NCI-H748 treated with DMSO at 0.1 percent for 48 hours (cell line): ENCODE results near the gene DPY19L3.
"Not testable (repeated sequence)": the region's sequence is repeated elsewhere in the genome, so short reads cannot be mapped to it uniquely, and the experiment has no call there.

Experiments
- DNase-seq: peaks from one replicate; lab custom pipeline; 2025; lab: John Stamatoyannopoulos, UW

The DPY19L3 gene

DNA sequence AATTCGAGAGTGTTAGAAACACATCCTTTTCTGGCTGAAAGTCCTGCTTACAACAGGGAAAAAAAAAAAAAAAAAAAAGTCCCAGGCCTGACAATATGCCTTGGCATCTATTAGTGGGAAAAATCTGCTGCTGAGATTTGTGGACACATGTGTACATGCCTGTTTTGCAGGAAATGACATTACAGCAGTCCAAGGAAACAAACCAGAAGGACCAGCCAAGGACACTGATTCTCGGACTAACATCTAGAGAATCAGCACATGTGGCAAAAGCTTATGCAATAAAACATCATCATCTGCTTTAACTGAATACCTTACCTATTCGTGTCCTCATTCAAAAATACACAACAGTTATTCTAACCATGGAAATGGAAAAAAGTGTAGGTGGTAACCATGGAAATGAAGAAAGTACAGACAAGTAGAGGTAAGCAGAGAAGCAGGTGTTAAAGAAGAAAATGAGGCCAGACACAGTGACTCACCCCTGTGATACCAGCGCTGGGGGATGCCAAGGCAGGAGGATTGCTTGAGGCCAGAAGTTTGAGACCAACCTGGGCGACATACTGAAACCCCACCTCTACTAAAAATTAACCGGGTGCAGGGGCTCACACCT, 9.4 kb upstream of the DPY19L3 start:
- DNase-seq = no peak

DNA sequence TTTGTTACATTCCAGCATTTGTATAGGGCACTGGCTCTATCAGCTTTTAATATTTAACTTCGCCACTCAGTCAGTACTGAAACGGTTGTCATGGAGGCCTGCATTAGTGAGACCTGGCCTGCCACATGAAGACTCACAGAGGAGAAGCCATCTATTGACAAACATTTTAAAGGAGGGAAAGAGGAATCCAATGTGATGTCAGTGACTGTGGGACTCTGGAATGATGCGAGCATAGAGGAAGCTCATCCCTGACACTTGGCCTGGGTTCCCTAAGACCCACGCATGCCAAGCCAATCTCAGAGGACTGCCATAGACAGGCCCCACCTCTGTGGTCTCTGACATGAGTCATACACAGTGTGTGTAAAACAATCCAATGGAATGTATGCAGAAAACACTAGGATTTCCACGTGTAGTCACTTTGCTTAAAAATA, 7.9 kb upstream of the DPY19L3 start:
- DNase-seq = no peak

DNA sequence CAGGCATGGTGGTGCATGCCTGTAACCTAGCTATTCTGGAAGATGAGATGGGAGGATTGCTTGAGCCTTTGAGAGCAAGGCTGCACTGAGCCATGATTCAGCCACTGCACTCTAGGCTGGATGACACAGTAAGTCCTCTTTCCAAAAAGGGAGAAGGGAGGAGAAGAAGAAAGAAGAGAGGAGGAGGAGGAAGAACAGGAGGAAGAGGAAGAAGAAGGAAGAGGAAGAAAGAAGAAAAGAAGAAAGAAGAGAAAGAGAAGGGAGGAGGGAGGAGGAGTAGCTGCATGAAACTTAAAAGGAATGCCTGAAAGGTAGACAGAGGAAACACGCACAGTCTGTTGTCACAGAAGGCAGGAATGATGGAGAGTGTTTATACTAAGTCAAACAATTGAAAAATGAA, 3.6 kb upstream of the DPY19L3 start:
- DNase-seq = no peak

DNA sequence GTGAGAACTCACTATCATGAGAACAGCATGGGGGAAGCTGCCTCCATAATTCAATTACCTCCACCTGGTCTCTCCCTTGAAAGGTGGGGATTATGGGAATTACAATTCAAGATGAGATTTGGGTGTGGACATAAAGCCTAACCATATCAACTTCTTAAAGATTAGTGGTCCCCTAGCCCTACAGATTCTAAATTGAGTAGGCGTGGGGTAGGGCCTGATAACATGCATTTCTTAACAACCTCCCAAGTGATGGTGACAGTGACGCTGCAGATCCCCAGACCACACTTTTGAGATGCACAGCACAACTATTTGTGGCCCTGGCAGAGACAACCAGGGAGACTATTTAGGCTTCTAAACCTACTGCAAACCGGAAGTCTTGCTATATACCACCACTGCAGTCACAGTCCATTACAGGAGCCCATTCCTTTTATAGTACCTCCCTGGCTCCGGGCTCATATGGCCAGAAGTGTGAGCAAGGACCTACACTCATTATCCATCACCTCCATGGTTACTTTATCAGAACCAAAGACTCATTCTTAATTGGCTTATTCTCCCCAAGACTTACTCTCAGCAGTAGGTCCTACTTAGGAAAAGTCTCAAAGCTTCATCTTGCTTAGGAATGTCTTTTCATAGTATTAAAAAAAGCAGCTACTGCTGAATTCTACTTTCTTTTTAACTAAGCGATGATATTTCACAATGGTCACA, 2.1 kb upstream of the DPY19L3 start:
- DNase-seq = no peak

DNA sequence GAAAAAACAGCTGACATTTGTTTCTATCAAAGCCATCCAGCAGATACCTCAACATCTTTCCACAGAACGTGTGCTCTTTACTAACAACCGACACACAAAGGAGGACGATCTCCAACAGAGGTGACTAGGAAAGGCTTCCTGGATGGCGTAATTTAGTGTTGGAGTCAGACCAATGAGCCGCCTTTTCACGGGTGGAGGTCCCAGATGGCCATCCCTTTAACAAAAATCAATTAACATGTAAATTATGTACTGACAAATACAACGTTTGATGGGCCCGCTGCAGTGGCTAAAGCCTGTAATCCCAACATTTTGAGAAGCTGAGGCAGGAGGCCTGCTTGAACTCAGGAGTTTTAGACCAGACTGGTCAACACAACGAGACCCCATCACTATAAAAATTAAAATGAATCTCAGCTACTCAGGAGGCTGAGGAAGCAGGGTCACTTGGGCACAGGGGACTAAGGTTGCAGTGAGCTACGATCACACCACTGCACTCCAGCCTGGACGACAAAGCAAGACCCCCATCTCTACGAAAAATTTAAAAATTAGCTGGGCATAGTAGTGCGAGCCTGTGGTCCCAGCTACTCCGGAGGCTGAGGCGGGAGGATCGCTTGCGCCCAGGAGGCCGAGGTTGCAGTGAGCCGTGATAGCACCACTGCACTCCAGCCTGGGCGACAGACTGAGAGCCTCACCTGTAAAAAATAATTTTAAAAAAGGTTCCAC, 1.2 kb upstream of the DPY19L3 start:
- no peak for DNase-seq

DNA sequence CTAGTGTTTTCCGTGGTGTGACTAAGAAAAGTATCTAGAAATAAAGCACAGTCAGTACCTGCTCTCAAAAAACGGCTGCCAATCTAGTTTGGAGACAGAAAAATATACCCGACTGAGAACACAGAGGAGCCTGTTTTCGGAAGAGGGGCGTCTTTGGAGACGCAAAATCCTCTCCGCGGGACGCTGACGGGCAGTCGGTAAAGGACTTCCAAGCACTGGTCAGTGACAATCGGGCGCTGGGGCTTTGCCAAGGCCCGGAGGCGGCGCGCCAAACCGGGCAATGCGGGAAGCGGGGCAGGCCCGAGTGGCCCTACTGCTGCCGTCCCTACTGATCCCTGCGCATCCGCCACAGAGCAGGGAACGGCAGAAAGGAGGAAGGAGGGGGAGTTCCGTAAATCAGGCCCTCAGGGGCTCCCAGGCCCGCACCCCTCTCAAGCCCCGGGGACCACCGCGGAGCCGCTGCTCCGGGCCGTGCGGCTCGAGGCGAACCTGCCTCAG, 588 bp upstream of the DPY19L3 start:
- DNase-seq = peak; percentile 72

DNA sequence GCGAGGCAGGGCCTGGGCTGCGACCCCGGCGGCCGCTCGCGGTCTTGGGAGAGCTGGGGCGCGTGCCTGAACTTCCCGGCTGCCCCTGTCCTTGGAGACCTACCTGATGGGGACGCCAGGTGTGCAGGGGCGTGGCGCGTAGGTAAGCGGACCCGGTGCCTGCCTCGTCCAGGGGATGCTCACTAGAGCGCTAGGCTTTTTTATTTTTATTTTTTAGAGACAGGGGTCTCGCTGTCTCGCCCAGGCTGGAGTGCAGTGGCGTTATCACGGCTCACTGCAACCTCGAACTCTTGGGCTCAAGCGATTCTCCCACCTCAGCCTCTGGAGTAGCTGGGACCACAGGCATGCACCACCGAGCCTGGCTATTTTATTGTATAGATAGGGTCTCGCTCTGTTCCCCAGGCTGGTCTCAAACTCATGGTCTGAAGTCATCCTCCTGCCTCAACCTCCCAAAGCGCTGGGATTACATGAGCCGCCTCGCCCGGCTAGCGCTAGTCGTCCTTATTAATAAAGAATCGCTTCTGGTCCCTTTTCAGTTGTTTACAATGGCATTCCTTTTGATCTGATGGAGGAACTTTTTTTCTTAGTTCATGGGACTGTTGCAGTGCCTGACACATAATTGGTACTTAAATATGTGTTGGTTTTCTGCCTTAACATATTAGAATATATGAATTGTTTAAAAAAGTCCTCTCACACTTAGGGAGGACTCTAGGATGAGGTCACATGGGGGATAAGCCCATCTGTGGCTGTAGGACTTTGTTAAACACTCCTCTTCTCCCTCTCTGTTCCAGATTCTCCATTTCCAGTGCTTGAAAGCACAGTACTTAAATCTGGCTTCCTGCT, 812 bp downstream of the DPY19L3 start:
- peak; percentile 50 for DNase-seq

DNA sequence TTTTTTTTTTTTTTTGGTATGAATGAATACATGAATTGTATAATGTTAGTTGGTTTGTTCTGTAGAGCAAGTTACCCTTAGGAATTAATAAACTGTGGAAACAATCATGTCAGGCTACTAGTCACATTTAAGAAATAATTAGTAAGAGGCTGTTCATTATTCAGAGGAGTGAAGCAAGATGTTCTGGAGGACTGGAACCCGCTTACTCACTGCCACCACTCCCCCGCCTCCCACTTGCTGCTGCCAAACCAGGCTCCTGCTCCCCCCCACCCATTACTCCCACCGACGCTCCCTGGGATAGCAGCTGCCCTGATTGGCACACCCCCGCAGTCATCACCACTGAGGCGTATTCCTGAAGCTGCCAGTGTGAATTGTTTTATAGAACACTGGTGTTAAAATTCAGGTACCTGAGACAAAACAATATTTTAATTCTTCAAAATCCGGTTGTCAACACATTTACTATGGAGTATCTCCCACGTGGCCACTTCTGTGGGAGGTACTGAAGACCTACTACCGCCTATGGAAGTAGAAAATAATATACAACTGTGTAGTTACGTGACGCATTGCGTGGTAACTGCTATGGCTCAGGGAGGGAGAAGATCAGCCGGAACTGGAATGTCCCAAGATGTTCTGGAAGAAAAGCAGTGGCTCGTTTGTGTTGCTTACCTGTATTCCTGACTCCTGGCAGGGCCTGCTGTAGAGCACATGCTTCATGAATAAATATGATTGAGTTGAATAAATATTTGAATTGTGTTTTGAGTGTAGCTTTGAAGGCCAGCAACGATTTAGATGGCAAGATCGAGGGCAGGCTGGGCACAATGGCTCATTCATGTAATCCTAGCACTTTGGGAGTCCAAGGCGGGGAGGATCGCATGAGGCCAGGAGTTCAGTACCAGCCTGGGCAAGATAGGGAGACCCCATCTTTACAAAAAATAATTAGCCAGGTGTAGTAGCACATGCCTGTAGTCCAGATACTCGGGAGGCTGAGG, 1.7 kb downstream of the DPY19L3 start:
- no peak for DNase-seq

DNA sequence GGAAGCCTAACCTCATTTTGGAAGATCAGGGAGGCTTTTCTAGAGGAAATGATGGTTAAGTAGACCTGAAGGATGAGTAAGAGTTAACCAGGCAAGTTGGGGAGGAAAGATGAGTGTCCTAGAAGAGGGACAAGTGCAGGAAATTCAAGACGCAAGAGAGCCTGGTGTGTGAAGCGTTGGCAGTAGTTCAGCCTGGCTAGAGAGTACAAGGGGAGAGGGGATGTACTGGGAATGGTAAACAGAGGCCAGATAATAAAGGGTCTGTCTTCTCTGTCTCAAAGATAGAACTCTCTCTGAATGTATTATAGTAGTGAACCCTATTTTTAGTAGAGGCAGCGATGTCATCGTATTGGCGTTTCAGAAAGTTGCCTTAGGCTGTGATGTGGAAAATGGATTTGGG, 9.7 kb downstream of the DPY19L3 start:
- no peak for DNase-seq

DNA sequence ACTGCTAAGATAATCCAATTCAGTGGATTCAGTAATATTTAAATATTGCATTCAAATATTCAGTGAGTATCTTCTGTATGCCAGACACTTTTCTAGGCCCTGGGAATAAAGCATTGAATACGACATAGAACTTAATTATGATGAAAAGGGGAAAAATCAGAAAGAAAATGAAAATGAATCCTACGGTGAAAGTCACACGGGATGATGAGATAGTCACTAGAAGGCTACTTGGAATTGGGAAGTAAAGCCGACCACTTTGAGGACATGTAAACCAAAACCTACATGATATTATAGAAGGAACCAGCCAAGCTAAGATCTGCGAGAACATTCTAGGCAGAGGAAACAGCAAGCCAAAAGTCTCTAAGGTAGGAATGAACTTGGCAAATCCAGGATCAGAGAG, 10.1 kb downstream of the DPY19L3 start:
- no peak for DNase-seq

DNA sequence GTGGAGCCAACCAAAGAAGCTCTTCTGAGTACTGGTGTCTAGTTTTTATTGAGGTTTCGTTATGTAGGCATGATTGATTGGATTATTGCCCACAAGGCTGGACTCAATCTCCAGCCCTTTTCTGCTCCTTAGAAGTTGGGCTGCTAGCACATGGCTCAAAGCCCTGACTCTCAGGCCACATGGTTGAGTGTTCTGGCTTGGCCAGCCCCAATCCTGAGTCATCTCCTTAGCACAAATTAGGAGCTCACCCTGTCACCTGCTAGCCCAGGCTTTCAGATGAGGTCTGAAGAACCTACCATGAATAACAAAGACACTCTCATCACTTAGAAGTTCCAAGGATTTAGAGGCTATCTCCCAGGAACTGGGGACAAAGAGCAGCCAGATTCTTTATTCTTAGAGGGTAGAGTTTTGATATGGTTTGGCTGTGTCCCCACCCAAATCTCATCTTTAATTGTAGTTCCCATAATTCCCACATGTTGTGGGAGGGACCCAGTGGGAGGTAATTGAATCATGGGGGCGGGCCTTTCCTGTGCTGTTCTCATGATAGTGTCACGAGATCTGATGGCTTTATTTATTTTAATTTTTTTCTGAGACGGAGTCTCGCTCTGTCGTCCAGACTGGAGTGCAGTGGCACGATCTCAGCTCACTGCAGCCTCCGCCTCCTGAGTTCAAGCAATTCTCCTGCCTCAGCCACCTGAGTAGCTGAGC, 11.3 kb downstream of the DPY19L3 start:
- no peak for DNase-seq

DNA sequence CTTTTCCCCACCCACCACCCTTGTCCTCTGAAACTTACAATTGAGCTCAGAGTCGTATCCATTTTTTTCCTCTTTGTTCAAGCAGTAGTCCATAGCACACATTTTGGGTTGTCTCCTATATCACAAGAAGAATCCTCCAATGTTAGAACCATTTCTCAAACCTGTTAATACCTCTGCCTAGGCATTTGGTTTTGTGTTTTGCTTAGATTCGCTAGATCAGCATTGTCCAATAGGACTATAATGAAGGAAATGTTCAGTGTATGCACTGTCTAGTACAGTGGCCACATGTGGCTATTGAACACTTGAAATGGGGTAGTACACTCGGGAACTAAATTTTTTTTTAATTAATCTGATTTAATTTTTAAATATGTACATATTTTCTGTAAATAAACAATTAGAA, 12.6 kb downstream of the DPY19L3 start:
- no peak for DNase-seq

DNA sequence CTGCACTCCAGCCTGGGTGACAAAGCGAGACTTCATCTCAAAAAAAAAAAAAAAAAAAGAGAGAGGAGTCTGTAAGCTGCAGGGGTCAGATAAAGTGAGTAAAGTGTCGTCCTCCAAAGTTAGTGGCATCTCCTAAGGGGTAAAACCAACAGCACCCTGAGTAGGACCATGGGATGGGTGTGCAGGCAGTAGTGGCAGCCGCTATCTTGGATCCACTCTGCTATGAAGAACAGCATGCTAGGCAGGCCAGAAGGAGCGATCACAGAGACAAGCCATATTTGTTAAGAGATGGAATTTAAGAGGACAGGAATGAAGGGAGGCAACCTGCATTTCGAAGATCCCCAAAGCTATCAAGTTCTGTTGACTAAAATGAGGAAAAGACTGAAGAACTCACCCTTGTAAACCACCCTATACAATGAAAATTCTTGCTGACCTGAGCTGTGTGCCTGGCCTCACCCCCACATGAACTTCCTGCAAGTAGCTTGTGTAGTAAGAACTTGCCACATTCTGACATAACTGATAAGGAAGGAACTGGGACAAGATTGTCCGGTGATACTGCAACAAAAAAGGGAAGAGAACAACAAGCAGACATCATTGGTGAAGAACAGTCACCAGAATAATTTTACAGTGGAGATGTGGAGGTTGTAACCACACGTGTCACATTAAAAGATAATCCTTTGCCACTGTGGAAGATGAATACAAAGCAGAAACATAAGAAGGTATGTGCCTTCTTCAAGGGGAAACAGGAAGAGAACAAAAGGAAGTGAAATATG, 16.2 kb downstream of the DPY19L3 start:
- DNase-seq = no peak

DNA sequence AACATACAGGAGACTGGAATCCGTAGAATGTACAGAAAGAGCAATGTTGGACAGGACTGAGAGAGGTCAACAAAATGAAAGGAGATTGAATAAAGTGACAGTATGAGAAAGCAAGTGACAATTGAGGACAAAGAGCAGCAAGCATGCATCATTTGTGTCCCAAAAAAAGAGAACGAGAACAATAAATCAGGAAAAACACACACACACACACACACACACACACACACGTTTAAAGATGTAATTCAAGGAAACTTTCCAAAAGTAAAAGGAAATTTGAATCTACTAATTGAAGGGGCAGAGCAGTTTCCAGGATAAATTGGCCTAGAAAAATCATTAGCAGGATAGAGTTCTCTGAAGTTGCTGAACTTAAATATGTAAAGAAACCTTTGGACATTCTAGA, 16.9 kb downstream of the DPY19L3 start:
- DNase-seq = no peak

DNA sequence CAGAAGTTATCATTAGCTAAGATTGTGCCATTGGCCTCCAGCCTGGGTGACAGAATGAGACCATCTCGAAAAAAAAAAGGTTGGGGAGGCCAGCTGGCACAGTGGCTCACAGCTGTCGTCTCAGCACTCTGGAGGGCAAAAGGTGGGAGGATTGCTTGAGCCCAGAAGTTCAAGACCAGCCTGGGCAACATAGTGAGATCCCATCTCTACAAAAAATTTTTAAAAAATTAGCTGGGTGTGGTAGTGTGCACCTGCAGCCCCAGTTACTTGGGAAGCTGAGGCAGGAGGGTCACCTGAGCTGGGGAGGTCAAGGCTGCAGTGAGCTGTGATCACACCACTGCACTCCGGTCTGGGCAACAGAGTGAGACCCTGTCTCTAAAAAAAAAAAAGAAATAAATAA, 18.4 kb downstream of the DPY19L3 start:
- not testable (repeated sequence) for DNase-seq

DNA sequence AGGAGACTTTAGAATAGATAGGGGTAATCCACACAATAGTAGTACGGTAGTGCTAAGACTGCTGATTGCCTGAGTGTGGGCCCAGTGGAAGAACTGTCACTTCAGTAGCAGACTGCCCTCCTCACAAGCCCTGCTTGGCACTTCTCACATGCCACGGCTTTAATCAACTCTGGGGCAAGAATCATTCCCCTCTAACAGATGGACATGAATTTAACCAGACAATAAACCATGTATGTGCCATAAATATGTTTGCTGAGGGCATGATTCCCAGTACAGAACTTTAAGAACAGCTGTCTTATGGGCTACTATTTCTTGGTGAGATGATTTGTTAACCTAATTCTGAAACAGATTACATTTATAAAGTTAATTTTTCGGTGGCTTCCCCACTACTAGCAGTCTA, 22.0 kb downstream of the DPY19L3 start:
- DNase-seq = no peak

DNA sequence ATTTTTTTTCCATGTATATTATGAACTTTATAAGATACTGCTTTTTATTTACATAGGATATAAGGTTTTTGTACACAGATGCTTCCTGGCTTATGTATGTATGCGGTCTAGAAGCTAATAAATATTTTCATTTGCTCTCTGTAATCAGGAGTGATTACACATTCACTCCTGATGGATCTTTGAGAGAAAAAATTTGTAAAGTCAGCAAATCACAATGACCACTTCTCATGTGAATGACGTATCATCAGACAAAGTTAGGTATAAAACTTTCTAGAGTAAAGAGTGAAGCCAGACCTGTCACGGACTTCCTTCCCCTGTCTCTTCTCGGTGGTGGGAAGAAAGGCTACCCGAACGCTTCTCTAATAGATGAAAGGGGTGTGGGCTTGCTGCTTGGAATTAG, 31.1 kb downstream of the DPY19L3 start:
- DNase-seq = no peak

DNA sequence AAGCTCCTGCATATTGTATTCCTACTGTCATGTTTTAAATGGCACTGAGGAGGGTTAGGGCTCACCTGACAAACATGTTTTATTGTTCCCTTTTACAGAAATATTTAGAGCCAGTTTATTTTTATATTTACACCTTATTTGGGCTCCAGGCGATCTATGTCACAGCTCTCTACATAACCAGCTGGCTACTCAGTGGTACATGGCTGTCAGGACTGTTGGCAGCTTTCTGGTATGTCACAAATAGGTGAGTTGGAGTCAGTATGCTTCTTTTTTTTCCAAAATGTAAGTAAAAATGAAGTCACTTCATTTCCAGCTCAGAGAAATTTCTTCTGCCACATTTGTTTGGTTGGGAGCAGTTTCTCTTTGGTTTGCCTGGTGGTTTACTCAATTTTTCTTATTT, 31.5 kb downstream of the DPY19L3 start:
- no peak for DNase-seq

DNA sequence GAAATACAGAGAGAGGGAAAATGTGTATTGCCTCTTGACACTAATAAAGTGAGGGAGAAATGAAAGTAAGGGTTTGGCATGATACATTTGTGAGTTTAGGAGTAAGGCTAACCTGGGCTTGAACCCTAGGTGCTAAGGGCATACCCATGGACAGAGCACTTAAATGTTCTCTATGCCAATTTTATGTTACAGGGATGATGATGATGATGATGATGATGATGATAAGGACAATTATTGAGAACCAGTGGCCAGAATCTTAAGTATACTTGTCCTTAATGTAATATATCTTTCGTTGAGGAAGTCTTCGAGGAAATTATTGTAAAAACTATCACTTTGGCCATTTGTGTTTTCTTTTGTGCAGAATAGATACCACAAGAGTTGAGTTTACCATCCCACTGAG, 33.2 kb downstream of the DPY19L3 start:
- no peak for DNase-seq

DNA sequence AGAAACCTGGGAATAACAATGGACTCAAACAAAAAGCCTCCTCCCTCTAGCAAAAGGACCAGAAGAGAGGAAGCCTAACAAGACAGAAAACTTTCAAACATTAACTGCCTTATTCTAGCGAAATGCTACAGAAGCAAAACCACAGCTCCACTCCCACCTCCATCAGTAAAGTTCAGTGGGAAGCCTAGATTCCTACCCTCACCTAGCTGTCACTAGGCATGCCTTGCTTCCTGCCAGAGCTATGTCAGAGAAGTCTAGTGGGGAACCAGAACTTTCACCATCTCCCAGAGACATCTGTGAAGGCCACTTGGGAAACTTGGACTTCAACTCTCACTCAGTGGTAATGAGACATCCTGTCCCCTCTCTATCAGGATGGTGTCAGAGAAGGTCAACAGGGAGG, 37.1 kb downstream of the DPY19L3 start:
- DNase-seq = no peak
